HepG2 (cell line): ENCODE results near the gene CRAMP1. TPM values are rescaled to one million over a fixed set of nuclear protein-coding genes. Genes with fewer than 3 reads are reported as not detected.

Source experiments
- ATAC-seq: fragments of 200-7000 bp; cut with Tn5 transposase; 3 replicates; pipeline ENCODE4 v1.9.1; 2020; ENCODE audit warnings: mild to moderate bottlenecking, moderate library complexity
- BruUV-seq: library from RNA; stranded (reverse); fragments of 400-500 nt; replicated peaks from 2 replicates; lab custom pipeline; 2021; lab: Mats Ljungman, UMichigan
- CTCF ChIA-PET: fragments of 300-600 bp; formaldehyde crosslinking; extraction: SDS; loops from one replicate; lab custom pipeline; 2021; ENCODE audit warnings: low total read pairs, inconsistent platforms, low intra/inter-chr PET ratio; lab: Yijun Ruan, JAX
- POLR2A ChIA-PET: fragments of 350-600 bp; sonication (Branson Sonifier 250); formaldehyde crosslinking; loops from one replicate; lab custom pipeline; 2020; ENCODE audit warnings: antibody characterized with exemption, inconsistent platforms; lab: Yijun Ruan, JAX
- DNase-seq: peaks from one replicate; pipeline ENCODE4 v3.0.0-alpha.2; 2015; ENCODE audit warnings: low spot score
- FAIRE-seq: peaks from 3 replicates; lab custom pipeline; 2011; peaks lifted over from hg19 to GRCh38; lab: Jason Lieb, UNC
- H2AFZ ChIP-seq: one replicate; pipeline ENCODE4 v1.6.1; 2011; ENCODE audit warnings: low read length, inconsistent platforms
- H3K27ac ChIP-seq: fragments of 300-600 bp; 3 replicates; pipeline ENCODE4 v1.8.0; 2011; ENCODE audit warnings: mixed run types, mild to moderate bottlenecking, mixed read lengths, low read length, inconsistent platforms; ENCODE audit not compliant: insufficient read depth; ENCODE audit errors: extremely low read length
- H3K27me3 ChIP-seq, 2 experiments: fragments of 200-600 bp in 1 of 2; 2 replicates in 1 of 2; 3 replicates in 1 of 2; pipeline versions ENCODE4 v1.6.0 to v1.8.0; 2011; ENCODE audit warnings: low read length in 2 of 2, mild to moderate bottlenecking in 2 of 2, moderate library complexity in 2 of 2, inconsistent platforms in 1 of 2; ENCODE audit not compliant: insufficient read depth in 2 of 2, control insufficient read depth in 1 of 2
- H3K36me3 ChIP-seq, 2 experiments: fragments of 200-600 bp in 1 of 2; replicated peaks in 1 of 2; 2 replicates in 1 of 2; 3 replicates in 1 of 2; pipeline versions ENCODE4 v1.5.1 to v1.8.0; 2011; ENCODE audit warnings: low read length in 2 of 2, inconsistent platforms in 1 of 2; ENCODE audit not compliant: insufficient read depth in 2 of 2, control insufficient read depth in 1 of 2
- H3K4me1 ChIP-seq: 2 replicates; pipeline ENCODE4 v1.5.1; 2012; ENCODE audit warnings: low read length, inconsistent platforms; ENCODE audit not compliant: insufficient read depth
- H3K4me2 ChIP-seq: 2 replicates; pipeline ENCODE4 v1.6.0; 2011; ENCODE audit warnings: low read depth, low read length, inconsistent platforms
- H3K4me3 ChIP-seq, 3 experiments: fragments of 200-600 bp in 1 of 3; sonication (generic), shearing (Covaris generic) in 1 of 3; replicated peaks in 1 of 3; 2 replicates each; pipeline ENCODE4 v1.5.1; 2011 to 2016; ENCODE audit warnings: low read length in 3 of 3, inconsistent platforms in 2 of 3, low read depth in 2 of 3, mild to moderate bottlenecking in 2 of 3, control low read depth in 1 of 3, mixed read lengths in 1 of 3; ENCODE audit not compliant: insufficient read depth in 1 of 3
- H3K79me2 ChIP-seq: one replicate; pipeline ENCODE4 v1.6.1; 2011; ENCODE audit warnings: low read length, inconsistent platforms; ENCODE audit not compliant: insufficient read depth
- H3K9ac ChIP-seq: 2 replicates; pipeline ENCODE4 v1.6.0; 2011; ENCODE audit warnings: mild to moderate bottlenecking, low read depth, low read length, inconsistent platforms; ENCODE audit not compliant: insufficient read depth
- H3K9me3 ChIP-seq: 2 replicates; pipeline ENCODE4 v1.5.1; 2012; ENCODE audit warnings: mild to moderate bottlenecking, low read length
- H4K20me1 ChIP-seq: 2 replicates; pipeline ENCODE4 v1.6.0; 2011; ENCODE audit warnings: inconsistent platforms, mild to moderate bottlenecking, low read length, moderate library complexity; ENCODE audit not compliant: insufficient read depth
- BHLHE40 ChIP-seq: IDR thresholded peaks from 2 replicates; pipeline ENCODE4 v1.6.1; 2011; ENCODE audit warnings: low read length, improper control_type of control experiment
- SCMH1 ChIP-seq: sonication (generic); formaldehyde crosslinking; IDR thresholded peaks from 2 replicates; pipeline ENCODE4 v1.9.0; 2021; ENCODE audit warnings: missing genetic modification reagents, mild to moderate bottlenecking, borderline replicate concordance
- ZBTB1 ChIP-seq: sonication (generic); formaldehyde crosslinking; IDR thresholded peaks from 2 replicates; pipeline ENCODE4 v1.4.0; 2020; ENCODE audit warnings: missing genetic modification reagents, borderline replicate concordance
- ZFAT ChIP-seq: sonication (generic); formaldehyde crosslinking; conservative IDR thresholded peaks from 2 replicates; pipeline ENCODE4 v1.8.1; 2023; ENCODE audit warnings: missing genetic modification reagents, inconsistent platforms
- WGBS: methylation state at CpG from one replicate; pipeline ENCODE4 v1.1.6; 2017; ENCODE audit warnings: low lambda C conversion rate; 5-methylcytosine and 5-hydroxymethylcytosine counted together
- in situ Hi-C: cut with HindIII; loops from 2 replicates; pipeline ENCODE4 v1.10.0; 2017; ENCODE audit warnings: low pct_unique_long_range_greater_than_20kb; ENCODE audit not compliant: extremely low pct_ligation_motif_present
- intact Hi-C: fragments of 100-400 bp; cut with micrococcal nuclease; formaldehyde crosslinking; loops from one replicate; pipeline ENCODE4 v1.10.0; 2022; ENCODE audit not compliant: unreplicated experiment
- polyA plus RNA-seq, 8 experiments: library from polyadenylated mRNA; depleted of rRNA in 3 of 8; stranded (reverse) in 7 of 8; unstranded in 1 of 8; fragments of >200 nt; fragmentation: Illumina TruSeq in 4 of 8; extraction: Trizol in 4 of 8; gene quantifications; 2 replicates each; pipeline versions ENCODE4 v1.2.1 to v1.2.3, GENCODE V29; 2011 to 2016; ENCODE audit warnings: low read depth in 4 of 8, missing spikeins in 1 of 8, mixed read lengths in 1 of 8; ENCODE audit not compliant: insufficient read depth in 1 of 8
- total RNA-seq, 5 experiments: library from RNA; depleted of rRNA; stranded (reverse); fragments of >200 nt; fragmentation: Illumina TruSeq; extraction: Trizol; gene quantifications; 2 replicates each; pipeline ENCODE4 v1.2.3, GENCODE V29; 2016; ENCODE audit warnings: low read depth in 1 of 5
- TF ChIP-seq, protein P1 (sequence below): IDR thresholded peaks from 2 replicates; pipeline ENCODE4 v1.6.1; 2012; ENCODE audit warnings: low read length, improper control_type of control experiment
- TF ChIP-seq, protein P2 (sequence below): sonication (generic); formaldehyde crosslinking; IDR thresholded peaks from 2 replicates; pipeline ENCODE4 v1.8.0; 2023; ENCODE audit warnings: mild to moderate bottlenecking, missing genetic modification reagents
- TF ChIP-seq, protein P3 (sequence below): sonication (generic); formaldehyde crosslinking; IDR thresholded peaks from 2 replicates; pipeline ENCODE4 v1.5.0; 2020; ENCODE audit warnings: missing genetic modification reagents
- TF ChIP-seq, protein P4 (sequence below): sonication (generic); formaldehyde crosslinking; IDR thresholded peaks from 2 replicates; pipeline ENCODE4 v1.5.1; 2020; ENCODE audit warnings: mild to moderate bottlenecking, missing genetic modification reagents

Gene CRAMP1
- total and polyA plus RNA-seq, 2 of the 13 experiments (the other 11 are each of a cell fraction or from before 2014, with no cell fraction given), result 6.8 to 9.7 TPM

DNA sequence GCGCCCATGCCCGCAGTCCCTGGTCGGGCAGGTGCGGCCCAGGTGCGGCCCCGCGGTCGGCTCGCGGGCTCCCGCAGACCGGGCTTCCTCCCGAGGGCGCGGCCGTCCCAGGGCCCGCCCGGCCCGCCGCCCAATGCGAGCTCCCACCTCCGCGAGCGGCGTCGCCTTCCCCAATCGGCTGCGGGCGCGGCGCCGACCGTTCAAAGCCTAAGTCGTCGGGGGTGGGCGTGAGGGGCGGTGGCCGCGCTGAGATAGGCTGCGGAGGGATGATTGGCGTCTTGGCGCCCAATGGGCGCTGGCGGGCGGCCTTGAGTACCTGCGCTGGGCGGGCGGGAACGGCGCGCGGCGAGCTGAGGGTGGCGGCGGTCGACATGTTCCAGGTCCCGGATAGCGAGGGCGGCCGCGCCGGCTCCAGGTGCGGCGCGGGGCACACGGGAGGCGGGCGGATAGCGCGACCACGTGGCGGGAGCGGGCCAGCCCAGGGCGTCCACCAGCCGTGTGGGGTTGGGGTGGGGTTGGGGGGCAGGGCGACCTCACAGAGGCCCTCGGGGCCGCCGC is 65.9 kb downstream of the CRAMP1 start, which contains the start of gene JPT2 (continued):
- TF ChIP-seq, protein P1, sequence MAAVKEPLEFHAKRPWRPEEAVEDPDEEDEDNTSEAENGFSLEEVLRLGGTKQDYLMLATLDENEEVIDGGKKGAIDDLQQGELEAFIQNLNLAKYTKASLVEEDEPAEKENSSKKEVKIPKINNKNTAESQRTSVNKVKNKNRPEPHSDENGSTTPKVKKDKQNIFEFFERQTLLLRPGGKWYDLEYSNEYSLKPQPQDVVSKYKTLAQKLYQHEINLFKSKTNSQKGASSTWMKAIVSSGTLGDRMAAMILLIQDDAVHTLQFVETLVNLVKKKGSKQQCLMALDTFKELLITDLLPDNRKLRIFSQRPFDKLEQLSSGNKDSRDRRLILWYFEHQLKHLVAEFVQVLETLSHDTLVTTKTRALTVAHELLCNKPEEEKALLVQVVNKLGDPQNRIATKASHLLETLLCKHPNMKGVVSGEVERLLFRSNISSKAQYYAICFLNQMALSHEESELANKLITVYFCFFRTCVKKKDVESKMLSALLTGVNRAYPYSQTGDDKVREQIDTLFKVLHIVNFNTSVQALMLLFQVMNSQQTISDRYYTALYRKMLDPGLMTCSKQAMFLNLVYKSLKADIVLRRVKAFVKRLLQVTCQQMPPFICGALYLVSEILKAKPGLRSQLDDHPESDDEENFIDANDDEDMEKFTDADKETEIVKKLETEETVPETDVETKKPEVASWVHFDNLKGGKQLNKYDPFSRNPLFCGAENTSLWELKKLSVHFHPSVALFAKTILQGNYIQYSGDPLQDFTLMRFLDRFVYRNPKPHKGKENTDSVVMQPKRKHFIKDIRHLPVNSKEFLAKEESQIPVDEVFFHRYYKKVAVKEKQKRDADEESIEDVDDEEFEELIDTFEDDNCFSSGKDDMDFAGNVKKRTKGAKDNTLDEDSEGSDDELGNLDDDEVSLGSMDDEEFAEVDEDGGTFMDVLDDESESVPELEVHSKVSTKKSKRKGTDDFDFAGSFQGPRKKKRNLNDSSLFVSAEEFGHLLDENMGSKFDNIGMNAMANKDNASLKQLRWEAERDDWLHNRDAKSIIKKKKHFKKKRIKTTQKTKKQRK, result peak; percentile 35; the same call in 1 of the 2 replicates

DNA sequence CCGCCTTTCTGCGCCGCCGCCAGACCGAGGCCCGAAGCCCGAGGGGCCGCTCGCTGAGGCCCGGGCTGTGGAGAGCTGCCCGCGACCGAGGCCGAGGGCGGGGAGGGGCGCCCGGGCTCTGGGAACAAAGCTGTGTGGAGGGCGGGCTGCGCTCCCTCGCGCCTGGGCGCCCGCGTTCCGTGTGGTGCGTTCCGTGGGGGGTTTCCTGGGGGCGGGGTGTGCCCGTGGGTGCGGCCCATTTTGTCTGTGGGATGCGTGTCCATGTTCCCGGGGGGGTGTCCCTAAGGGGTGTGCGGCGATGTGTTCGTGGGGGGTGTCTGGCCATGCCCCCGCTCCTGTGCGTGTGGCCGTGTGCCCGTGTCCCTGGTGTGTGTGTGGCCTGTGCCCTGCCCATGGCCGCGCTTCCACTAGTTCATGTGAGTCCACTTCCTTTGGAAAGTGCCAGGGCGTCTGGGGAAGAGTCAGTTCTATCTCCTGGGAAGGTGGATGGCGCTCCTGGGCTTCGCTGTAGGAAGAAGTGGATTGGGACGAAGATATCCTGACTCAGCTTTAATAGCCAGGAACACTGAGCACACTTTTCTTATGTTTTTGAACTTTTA is 66.4 kb downstream of the CRAMP1 start:
- intact Hi-C loops, result no loop called here
- H2AFZ ChIP-seq, result no peak overlapping the region
- TF ChIP-seq BHLHE40 (peak; percentile 6; the same call in 1 of the 2 replicates), ZBTB1 (CRISPR knock-in tag) (no peak), ZFAT (CRISPR knock-in tag) (no peak), SCMH1 (CRISPR knock-in tag) (no peak)
- TF ChIP-seq, protein P2, sequence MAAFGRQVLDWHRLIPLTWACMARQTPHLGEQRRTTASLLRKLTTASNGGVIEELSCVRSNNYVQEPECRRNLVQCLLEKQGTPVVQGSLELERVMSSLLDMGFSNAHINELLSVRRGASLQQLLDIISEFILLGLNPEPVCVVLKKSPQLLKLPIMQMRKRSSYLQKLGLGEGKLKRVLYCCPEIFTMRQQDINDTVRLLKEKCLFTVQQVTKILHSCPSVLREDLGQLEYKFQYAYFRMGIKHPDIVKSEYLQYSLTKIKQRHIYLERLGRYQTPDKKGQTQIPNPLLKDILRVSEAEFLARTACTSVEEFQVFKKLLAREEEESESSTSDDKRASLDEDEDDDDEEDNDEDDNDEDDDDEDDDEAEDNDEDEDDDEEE, result no peak
- TF ChIP-seq, protein P3, sequence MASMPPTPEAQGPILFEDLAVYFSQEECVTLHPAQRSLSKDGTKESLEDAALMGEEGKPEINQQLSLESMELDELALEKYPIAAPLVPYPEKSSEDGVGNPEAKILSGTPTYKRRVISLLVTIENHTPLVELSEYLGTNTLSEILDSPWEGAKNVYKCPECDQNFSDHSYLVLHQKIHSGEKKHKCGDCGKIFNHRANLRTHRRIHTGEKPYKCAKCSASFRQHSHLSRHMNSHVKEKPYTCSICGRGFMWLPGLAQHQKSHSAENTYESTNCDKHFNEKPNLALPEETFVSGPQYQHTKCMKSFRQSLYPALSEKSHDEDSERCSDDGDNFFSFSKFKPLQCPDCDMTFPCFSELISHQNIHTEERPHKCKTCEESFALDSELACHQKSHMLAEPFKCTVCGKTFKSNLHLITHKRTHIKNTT, result no peak
- TF ChIP-seq, protein P4, sequence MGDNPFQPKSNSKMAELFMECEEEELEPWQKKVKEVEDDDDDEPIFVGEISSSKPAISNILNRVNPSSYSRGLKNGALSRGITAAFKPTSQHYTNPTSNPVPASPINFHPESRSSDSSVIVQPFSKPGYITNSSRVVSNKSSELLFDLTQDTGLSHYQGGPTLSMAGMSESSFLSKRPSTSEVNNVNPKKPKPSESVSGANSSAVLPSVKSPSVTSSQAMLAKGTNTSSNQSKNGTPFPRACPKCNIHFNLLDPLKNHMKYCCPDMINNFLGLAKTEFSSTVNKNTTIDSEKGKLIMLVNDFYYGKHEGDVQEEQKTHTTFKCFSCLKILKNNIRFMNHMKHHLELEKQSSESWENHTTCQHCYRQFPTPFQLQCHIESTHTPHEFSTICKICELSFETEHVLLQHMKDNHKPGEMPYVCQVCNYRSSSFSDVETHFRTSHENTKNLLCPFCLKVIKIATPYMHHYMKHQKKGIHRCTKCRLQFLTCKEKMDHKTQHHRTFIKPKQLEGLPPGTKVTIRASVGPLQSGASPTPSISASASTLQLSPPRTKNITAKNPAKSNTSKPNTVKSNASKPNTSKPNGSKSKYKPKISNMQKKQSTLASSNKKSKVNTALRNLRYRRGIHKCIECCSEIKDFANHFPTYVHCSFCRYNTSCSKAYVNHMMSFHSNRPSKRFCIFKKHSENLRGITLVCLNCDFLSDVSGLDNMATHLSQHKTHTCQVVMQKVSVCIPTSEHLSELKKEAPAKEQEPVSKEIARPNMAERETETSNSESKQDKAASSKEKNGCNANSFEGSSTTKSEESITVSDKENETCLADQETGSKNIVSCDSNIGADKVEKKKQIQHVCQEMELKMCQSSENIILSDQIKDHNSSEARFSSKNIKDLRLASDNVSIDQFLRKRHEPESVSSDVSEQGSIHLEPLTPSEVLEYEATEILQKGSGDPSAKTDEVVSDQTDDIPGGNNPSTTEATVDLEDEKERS (CRISPR knock-in tag), result no peak

More for the DNA sequence above, 66.4 kb downstream of the CRAMP1 start:
- peak overlapping the region; percentile 93 for H3K9ac ChIP-seq
- DNase-seq (peak; percentile 12), FAIRE-seq (peak; percentile 4), ATAC-seq (peak; percentile 34)
- peaks cover 47% of the 10 kb centered on the region for H3K79me2 ChIP-seq
- no peaks in the 10 kb centered on the region for H3K9me3 ChIP-seq
- in situ Hi-C loops, result no loop called here
- BruUV-seq, result no TSS peak
- peaks cover 36% of the 10 kb centered on the region for H3K4me1 ChIP-seq
- 0 out of 2 replicates have a peak, but pooled peaks cover 5% of the 10 kb centered on the region for H4K20me1 ChIP-seq
- ChIA-PET CTCF (no interaction called here), POLR2A (interaction anchor here (0.5 to 2.3 kb wide), 10 partner anchors 10 to 1933 kb away, joined by 3 to 37 read pairs (median 4); partner anchors contain the start of genes CRAMP1, EME2, IFT140 and MAPK8IP3)
- peak overlapping the region; percentile 77 for H3K27ac ChIP-seq
- H3K36me3 ChIP-seq, result peaks cover 5 to 31% of the 10 kb centered on the region in 2 experiments; a peak in 4 of 5 replicates
- H3K4me2 ChIP-seq, result peak overlapping the region; percentile 93
- no peaks in the 10 kb centered on the region; a peak in 1 of 5 replicates for H3K27me3 ChIP-seq
- H3K4me3 ChIP-seq, result peak overlapping the region; percentile 79 to 96 (median 95)
- 0% methylated on average over 7 of the region's 45 CpGs for WGBS
